Left renal pelvis (tissue), 4 donors: Measurements from ENCODE around the gene MYBL2. TPM values are rescaled to one million over a fixed set of nuclear protein-coding genes. Genes with fewer than 3 reads are reported as not detected.

Experiments used
- DNase-seq, 4 donors: peaks; one replicate each; pipeline ENCODE4 v3.0.0-alpha.2; 2013; ENCODE audit warnings: low read depth in 4 of 4, low spot score in 3 of 4
- polyA plus RNA-seq, 4 donors: library from polyadenylated mRNA; unstranded; fragments of 120-200 nt; gene quantifications; one replicate each; pipeline ENCODE4 v1.2.1, GENCODE V29; 2013; ENCODE audit not compliant: insufficient read length in 4 of 4

The MYBL2 gene
- polyA plus RNA-seq, 4 donors: 19.2 to 27.5 (median 25.1) TPM

DNA sequence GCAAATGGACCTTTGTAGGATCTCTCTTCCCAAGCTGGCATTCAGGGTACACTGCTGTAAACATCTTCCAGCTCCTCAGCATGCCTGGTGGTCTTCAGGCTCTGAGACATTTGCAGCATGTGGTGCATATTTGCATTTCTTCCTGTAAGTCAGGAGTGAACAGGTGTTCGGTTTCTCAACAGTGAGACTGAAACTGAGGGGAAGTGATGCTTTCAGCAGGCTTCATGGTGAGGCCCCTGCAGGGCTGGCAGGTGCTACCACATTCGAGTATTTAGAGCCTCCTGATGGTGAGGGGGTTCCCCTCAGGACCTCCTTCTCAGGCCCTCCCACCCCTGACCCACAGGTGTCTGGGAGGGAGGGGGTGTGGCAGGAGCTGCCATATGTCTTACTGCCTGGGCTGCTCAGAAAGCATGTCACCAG, 15.1 kb downstream of the MYBL2 start:
- DNase-seq: no peak

- no peak for DNase-seq
Measured at GRCh38 chr20:43682446-43682845, 15.5 kb downstream of the MYBL2 start.

- DNase-seq: no peak
Measured at GRCh38 chr20:43686820-43687219, 19.9 kb downstream of the MYBL2 start.

DNA sequence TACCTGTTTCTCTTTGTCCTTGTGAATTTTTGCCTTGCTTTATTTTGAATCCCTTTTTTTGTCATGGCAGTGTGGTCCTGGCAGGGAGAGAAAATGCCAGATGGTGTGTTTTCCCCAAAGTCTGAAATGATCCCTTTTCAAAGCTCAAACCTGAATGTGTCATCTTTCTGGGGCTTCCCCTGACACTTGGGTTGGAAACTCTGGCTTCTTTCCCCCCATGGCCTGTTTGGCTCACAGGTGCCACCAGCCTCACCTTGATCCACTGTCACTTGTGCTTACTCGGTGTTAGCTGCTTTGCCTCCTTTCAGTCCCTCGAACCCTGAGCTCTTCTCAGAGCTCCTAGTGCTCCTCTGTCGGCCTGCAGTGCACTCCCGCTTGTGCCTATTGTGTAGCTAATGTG, 22.3 kb downstream of the MYBL2 start:
- DNase-seq: no peak

DNA sequence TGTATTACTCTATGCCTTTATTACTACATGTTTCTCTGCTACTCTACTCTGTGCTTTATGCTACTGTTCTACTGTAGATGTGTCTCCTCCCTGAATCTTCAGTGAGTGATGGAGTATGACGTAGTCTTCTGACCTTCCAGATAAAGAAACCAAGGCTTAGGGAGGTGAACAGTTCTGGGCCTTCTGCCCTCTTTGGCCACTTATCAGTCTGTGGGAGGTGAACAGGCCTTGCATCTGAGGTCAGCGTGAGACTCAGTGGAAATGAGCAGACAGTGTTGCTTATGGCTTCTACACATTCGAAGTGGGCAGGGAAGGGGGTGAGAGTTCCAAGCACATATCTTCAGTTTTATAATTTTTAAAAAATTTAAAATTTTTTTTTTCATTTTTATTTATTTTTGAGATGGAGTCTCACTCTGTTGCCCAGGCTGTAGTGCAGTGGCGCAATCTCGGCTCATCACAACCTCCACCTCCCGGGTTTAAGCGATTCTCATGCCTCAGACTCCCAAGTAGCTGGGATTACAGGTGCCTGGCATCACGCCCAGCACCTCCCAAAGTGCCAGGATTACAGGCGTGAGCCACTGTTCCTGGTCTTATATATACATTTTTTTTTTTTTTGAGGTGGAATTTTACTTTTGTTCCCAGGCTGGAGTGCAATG, 24.2 kb downstream of the MYBL2 start:
- no peak for DNase-seq

DNA sequence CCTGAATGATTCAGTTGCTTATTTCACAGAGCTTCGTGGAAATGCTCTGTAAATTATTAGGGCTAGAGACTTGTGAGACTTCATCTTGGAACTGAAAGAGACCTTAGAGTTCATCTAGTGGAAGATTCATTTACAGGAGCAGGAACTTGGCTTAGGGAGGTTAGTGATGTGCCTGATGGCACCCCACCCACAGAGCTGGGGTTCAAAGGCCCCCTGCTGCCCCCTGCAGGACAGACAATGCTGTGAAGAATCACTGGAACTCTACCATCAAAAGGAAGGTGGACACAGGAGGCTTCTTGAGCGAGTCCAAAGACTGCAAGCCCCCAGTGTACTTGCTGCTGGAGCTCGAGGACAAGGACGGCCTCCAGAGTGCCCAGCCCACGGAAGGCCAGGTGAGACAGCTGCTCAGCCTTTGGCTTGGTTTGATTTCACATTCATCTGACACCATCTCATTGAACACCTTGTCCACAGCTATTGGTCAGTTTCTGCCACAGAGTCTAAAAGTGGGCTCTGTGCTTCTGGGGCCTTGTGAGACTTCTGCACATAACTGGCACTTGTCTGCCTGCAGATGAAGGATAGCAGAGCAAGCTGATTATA, 25.1 kb downstream of the MYBL2 start:
- no peak for DNase-seq

GRCh38 chr20:43694763-43695162, 27.8 kb downstream of the MYBL2 start:
- DNase-seq: no peak

DNA sequence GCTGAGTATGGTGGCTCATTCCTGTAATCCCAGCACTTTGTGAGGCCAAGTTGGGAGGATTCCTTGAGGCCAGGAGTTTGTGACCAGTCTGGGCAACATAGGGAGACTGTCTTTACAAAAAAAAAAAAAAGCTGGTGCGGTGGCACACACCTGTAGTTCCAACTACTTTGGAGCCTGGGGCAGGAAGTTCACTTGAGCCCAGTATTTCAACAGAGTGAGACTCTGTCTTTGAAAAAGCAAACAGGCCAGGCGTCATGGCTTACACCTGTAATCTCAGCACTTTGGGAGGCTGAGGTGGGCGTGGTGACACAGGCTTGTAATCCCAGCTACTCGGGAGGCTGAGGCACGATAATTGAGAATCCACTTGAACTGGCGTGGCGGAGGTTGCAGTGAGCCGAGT, 28.7 kb downstream of the MYBL2 start:
- no peak for DNase-seq

DNA sequence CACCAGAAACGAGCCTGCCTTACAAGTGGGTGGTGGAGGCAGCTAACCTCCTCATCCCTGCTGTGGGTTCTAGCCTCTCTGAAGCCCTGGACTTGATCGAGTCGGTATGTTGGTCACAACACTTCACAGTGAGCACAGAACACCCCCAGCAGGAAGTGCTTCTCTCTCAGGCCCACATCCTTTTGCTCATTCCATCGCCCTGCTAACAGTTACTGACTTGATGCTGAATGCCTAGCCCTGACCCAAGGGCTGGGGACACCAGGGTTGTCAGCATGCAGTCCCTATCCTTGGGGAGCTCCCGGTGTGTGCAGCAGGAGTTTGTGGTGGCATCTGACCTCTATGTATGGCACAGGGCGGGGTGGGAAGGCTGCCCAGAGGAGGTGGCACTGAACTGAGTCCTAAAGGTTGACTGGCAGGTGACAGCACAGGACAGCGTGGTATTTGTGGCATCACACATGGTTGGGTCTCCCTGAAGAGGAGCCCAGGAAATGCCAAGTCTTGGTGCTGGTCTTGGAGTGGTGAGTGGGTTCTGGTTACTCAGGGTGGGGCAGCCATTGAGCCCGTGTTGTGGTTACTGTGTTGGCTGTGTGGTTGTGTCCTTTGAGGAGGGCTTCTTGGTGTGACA, 33.1 kb downstream of the MYBL2 start:
- no peak for DNase-seq

DNA sequence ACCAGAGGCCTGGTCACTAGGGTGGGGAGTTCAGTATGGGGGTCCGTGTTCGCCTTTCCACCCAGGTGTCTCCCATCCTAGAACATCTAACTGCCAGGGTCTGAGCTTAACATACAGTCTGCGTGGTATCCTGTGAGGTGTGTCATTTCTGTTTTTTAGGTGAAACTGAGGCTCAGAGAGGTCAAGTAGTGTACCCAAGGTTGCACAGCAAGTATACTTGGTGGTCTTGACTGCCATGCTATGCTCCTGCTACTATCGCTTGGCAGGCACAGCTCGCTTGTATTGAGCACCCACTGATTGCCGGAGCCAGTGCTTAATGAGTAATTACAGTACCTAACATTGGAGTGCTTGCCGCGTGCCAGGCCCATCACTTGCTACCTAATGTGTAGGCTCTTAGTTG, 33.7 kb downstream of the MYBL2 start:
- no peak for DNase-seq

DNA sequence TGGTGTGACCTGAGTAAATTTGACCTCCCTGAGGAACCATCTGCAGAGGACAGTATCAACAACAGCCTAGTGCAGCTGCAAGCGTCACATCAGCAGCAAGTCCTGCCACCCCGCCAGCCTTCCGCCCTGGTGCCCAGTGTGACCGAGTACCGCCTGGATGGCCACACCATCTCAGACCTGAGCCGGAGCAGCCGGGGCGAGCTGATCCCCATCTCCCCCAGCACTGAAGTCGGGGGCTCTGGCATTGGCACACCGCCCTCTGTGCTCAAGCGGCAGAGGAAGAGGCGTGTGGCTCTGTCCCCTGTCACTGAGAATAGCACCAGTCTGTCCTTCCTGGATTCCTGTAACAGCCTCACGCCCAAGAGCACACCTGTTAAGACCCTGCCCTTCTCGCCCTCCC, 35.6 kb downstream of the MYBL2 start:
- DNase-seq: no peak

- no peak for DNase-seq
Measured at GRCh38 chr20:43710370-43711044, 43.6 kb downstream of the MYBL2 start.

DNA sequence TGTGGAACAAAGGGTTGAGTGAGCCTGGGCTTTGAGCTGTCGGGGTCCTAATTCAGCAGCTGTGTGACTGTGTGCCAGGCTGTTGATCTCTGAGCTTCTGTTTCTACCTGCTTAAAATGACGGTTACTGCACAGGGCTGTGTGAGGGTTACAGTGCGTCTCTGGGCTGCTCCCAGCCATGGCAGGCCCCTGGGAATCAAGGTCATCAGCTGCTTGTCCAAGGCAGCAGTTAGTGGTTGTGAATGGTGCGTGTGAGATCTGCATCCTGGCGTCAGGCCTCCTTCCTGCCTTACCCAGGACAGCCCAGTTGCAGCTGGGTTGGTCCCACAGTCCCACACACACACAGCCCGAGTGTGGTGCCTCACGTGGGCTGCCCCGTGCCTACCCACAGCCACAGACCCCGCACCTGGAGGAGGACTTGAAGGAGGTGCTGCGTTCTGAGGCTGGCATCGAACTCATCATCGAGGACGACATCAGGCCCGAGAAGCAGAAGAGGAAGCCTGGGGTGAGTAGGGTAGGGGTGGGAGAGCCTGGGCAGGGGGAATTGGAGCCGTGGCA, 44.3 kb downstream of the MYBL2 start:
- no peak for DNase-seq

DNA sequence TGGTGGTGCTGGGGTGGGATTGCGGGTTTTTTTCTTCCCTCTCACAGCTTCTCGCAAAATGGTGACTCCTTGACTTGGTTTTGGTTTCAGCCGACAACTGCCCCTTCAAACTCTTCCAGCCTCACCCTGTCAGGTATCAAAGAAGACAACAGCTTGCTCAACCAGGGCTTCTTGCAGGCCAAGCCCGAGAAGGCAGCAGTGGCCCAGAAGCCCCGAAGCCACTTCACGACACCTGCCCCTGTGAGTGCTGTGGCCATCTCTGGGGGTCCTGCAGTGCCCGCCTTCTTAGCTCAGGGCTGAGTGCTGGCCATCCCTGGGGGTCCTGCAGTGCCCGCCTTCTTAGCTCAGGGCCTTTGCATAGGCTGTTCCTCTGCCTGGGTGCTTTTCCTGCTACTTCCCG, 48.1 kb downstream of the MYBL2 start:
- no peak for DNase-seq

- no peak for DNase-seq
Measured at GRCh38 chr20:43715511-43715910, 48.6 kb downstream of the MYBL2 start.

DNA sequence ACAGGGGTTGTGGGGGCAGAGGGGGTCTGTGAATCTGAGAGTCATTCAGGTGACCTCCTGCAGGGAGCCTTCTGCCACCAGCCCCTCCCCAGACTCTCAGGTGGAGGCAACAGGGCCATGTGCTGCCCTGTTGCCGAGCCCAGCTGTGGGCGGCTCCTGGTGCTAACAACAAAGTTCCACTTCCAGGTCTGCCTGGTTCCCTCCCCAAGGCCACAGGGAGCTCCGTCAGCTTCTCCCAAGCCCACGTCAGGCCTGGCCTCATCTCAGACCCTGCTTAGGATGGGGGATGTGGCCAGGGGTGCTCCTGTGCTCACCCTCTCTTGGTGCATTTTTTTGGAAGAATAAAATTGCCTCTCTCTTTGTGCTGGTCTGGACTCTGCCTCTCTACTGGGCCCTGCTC, 49.2 kb downstream of the MYBL2 start:
- no peak for DNase-seq

- no peak for DNase-seq
Measured at GRCh38 chr20:43716757-43717615, 50.1 kb downstream of the MYBL2 start.

DNA sequence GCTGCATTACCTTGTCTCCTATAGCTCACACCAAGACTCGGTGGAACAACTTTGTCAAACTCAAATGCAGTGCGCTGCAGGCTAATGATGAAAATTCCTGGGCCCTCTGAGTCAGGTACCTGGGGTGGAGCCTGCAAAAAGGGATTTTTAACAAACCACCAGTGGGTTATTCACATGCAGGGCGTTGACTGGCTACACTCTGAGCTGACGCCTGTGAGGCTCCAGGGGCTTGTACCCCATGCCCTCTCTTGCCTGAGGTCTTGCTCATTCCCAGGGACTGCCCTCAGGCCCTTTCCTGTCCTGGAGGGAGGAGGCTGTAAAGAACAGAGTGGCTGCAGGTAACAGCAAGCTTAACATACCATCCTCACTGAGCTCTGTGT, 50.7 kb downstream of the MYBL2 start:
- no peak for DNase-seq

DNA sequence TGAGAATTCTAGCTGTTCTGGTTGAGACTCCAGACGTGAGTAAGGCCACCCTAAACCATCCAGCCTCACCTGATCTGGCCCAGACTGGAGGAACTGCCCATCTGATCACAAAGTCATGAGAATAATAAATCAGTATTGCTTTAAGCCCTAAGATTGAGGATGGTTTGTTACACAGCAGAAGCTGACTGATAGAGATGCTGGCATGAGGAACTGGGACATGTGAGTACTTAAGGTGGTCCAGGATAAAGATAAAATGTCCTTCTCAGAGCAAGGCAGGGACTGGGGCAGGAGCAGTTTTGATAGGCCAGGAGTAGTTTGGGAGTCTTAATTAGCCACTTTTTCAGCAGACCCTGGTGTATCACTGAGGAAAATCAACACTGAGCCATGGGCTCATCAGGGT, 53.1 kb downstream of the MYBL2 start:
- no peak for DNase-seq

GRCh38 chr20:43721097-43721428, 54.1 kb downstream of the MYBL2 start:
- no peak for DNase-seq
